NCI-H446 treated with DMSO at 0.1 percent for 48 hours (cell line): ENCODE data around the gene DTNA.

Source experiments
- DNase-seq: peaks from one replicate; lab custom pipeline; 2025; lab: John Stamatoyannopoulos, UW

Gene DTNA

DNA sequence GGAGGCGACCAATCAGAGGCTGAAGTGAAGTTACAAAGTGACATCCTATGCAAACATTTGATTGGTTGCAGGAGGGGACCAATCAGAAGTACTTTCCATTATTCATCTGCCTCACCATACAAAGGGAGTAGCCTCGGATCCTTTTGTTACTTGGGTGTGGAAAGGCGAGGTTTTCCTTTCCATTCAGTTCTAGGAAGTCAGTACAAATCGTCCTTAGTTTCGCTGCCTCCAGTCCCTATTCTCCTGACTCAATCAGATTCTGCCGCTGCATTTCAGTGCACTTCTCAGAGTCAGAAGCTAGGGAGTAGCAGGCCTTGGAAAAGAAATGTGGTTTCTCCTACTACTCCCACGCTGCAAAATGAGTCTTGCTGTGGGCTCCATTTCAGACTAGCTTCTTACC is 149.4 kb downstream of the DTNA start:
- no peak for DNase-seq

DNA sequence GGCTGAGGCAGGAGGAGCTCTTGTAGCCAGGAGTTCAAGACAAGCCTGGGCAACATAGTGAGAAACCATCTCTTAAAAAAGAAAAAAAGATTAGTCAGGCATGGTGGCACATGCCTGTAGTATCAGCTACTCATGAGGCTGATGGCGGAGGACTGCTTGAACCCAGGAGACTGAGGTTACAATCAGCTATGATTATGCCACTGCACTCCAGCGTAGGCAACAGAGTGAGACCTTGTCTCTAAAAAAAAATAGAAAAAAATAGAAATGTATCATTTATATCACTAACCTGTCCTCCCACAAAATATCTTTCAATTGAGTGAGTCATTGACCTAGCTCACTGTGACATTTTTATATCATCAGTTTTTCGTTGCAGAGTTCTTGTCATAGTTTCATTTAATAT is 152.5 kb downstream of the DTNA start:
- DNase-seq = no peak

DNA sequence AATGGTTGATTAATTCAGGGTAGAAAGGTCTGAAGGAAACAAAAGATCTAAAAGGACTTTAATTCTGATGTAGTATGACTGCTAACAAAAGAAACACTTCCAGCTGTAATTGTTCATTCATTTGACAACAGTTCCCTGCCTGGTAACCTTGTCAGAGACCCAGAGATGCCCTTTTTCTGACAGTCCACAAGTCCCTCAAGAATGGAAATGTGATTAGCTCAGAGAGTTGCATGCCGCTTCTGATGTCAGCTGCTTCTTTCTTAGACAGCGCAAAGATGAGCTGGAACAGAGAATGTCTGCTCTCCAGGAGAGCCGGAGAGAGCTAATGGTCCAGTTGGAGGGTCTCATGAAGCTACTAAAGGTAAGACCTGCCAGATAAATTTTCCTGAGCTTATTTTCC is 153.6 kb downstream of the DTNA start:
- no peak for DNase-seq

DNA sequence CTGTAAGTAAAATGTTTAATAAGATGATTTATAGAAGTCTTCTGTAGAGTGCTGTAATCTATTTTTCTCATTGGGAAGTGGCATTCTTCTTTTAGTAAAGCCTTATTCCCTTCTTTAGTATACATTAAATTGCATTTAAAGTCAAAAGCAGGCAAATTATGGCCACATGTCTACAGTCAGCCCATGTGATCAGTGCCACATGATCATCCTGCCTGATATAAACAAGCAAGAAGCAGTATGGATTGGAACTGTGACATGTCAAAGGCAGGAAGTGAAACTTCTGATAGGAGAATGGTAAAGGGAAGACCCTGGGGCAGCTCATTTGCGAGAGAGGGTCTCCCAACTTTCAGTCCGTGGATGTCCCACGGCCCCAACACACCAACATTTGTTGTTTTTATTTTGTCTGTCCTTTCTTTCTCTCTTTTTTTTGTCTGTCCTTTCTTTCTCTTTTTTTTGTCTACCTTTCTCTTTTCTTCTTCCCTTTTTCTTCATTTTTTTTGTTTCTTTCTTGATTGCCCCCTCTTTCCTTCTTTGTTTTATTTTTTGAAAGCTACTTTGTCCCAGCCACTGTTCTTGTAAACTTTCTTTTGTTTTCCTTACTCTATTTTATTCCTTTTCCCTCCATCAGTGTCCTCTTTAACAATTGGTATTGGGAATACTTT is 154.9 kb downstream of the DTNA start:
- DNase-seq = no peak

DNA sequence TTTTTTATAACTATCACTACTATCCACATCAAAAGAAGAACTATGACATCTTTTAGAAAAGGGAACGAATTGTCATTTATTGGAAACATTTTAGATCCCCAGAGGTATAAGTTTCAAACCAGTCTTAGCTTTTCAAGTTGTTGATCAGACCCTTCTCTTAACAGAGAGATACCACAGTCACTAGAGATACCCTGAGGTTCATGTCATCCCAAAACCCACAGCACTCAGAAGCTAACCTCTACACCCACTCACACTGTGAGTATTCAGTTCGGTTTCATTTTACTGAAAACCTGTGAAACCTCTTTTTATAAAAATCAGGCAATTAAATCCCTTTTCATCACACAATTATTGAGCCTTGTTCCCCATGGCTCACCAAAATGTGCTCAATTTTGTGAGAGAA is 156.2 kb downstream of the DTNA start:
- DNase-seq = no peak

DNA sequence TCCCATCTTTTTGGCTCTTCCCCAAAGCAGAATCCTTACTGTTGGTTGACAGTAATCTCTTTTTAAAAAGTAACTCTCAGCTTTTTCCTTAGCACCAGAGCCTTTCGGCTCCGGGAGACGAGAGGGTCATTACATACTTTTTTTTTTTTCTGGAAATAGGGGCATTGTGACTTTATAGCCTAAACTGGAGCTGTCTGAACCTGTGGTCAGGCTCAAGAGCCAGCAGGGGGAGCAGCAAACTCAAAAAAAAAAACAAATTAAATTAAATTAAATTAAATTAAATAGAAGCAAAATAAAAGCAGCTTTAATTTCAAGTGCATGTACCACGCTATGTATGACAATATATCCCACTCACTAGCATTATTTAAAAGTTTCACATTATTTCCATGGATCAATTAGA is 156.6 kb downstream of the DTNA start:
- DNase-seq = no peak

DNA sequence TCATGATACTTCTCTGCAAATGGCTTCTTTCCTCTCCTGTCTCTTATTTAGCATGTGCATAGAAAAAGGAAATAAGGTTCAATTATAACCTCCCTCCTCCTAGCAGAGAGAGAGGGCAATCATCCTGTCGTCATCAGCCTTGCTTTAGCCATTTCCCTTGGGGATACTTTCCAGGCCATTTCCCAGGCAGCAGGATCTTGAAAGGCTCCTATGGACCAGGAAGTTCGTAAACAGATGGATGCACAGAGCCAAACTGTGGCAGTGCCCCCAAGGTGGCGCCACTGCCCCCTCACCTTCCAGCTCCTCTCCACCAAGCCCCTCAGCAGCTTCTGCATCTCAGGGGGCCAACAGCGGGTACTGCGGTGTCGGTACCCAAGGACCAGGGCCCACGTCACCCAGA is 157.4 kb downstream of the DTNA start:
- DNase-seq = peak; percentile 2

DNA sequence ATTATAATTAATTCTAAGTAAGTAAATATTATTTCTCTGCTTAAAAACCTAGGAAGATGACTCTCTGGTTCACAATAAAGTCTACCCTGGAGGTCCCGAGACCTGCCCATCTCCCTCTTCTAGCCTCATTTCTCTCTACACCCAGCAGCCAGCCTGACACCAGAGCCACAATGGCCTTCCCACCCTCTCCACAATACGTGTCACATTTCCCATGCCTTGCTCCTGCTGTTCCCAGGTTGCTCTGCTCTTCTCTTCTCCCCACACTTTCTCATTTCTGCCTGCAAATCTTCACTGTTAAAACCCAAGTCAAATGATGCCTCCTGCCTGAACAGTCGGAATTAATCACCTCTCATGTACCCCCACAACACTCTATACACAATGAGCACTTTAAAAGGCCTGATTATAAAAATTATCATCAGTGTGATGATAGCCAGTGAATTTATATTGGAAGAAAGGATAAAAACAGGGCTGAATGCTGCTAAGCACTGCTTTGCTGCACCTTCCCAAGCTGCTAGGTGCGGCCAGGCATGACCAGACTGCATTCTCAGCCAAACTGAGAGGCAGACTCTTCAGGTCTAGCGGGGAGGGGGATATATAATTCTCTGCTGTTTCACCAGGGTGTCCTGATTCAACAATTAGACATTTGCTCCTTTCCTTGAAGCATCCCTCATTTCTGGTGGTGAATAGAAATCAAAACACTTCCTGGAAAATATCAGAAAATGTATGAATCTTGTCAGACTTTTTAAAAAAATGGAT is 160.6 kb downstream of the DTNA start:
- no peak for DNase-seq

DNA sequence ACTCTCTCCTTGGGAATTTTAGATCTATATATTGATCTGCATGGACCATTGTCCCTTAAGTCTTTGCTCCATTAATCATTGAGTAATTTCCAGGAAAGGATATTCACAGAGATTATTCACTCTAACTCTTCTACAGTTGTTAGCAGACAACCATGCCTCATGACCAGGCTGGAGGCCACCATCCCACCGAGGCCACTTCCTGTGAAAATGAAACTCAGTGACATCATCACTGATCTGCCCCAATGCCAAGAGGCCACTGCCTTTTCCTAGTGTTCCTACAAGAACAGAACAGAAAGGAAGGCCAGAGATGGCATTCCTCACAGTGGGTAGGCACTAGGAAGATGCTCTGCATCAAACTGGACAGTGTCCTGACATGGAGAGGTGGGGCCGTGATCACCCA is 161.3 kb downstream of the DTNA start:
- no peak for DNase-seq

DNA sequence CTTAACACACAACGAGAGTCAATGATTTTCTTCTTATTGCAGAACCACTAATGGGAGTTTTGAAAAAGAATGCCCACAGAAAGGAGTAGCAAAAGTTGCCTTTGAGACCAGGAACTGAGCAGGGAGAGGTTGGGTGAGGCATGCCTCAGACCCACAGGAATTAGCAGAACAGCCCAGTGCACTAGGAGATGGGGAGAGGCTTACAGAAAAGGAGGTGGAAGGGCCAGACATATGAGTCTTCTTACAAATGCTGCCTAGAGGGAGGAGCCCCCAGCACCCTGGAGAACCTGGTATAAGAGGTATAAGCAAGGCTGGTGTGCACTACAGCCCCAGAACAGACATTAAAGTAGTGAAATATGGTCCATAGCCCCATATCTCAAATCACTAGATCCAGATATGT is 162.0 kb downstream of the DTNA start:
- DNase-seq = no peak

DNA sequence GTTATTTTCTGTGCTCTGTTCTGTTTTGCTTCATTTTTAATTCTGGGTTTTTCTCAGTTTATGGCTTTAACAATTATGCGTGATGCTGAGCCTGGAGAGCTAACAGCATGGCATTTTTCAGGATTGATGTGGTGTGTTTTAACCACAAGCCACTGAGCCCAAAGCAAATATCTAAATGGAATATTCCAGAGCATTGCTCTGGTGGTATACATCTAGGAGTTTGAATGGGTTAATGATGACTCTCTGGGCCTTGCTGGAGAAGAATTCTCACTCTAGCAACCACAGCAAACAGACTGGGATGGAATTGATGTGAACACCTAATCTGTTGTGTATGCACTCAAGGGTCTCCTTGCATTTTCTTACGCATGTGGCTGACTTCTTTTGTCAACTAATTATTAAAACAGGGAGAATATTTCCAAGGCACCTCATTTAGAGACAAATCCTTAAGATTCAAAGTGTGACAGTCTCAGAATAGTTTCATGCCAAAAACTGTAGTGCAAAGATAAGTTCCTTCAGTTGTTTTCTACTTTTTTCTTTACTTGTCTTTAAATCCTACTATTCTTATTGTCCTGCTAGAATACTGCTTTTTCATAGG is 164.0 kb downstream of the DTNA start:
- no peak for DNase-seq

DNA sequence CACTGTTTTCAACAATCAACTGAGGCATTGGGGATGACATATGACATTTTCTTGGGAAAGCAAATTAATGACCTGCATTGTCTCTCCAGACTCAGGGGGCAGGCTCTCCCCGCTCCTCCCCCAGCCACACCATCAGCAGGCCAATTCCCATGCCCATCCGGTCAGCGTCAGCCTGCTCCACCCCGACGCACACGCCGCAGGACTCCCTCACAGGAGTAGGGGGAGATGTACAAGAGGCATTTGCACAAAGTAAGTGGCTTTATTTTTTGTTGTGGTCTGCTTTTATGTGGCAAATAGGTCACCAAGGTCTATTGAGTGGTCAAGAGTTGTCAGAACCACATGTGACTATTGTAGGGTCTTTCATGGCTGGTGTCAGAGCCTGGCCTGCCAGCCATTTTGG is 165.1 kb downstream of the DTNA start:
- no peak for DNase-seq

DNA sequence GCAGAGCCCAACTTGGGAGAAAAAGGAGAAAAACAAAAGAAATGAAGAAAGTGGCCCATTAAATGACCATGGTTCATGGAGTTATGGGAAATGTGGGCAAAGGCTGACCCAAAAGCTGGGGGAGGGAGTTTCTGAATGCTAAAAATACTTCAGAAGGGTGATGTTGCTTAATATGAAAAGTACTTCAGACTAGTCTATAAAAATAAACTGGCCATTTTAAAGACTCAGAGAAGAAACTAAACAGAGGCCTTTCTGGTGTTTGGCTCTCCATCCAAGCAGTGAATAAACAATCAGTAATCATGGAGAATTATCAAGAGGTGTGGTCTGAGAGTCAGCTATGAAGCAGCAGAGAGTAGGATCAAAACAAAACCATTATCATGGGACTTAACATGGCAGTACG is 170.3 kb downstream of the DTNA start:
- DNase-seq = no peak

DNA sequence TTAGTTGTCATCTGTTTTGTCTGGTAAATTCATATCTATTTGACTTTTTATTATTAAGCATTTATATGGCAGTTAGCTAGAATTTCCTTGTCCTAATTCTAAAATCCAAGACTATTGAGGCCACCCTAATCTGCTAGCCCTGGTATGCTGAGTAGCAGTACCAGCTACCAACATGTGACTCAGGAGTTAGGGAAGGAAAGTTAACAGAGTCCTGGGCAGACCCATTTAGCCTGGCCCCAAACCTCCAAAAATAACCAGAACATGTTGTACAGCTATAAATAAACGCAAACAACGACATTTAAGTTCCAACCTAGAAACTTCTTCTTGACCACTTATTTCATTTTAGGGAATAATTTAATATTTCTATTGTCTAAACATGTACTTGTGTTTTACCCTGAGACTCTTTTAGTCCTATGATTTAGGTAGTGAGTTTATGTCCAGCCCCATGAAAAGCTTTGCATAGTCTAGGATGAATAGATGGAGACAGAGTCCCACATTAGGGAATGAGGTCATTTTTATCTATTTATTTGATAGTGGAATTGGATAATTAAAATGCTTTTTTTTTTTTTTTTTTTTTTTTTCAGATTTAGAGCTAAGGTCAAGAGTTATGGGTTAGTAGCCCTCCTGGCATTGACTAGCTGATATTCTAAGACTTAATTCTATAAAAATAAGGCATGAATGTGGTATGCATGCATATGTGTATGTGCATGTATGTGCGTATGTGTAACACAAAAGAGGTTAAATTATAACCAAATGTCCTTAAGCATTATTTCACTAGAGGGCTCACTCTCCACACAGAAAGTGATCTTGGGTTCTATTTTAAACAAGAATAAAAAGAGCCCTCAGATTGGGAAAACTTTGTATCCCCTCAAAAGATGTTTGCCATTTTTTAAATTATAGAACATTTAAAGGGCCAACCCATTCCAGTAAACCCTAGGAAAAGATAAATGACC is 171.1 kb downstream of the DTNA start:
- no peak for DNase-seq

DNA sequence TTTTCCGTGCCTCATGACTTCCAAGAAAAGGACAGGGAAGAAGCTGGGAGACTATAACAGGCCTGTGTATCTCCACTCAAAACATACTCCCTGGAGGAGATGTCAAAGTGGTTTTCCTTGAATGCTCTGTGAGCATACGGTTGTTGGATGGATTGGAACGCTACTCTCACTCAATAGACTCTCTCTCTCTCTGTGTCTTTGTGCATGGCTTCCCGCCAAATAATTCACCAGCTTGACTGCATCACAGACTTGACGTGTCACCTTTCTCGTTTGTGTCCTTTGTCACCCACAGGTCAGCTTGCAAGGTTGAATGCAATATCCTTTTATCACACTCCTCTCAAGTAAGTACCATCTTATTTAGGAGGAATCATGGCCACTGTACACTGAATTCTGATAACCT is 174.3 kb downstream of the DTNA start:
- no peak for DNase-seq

DNA sequence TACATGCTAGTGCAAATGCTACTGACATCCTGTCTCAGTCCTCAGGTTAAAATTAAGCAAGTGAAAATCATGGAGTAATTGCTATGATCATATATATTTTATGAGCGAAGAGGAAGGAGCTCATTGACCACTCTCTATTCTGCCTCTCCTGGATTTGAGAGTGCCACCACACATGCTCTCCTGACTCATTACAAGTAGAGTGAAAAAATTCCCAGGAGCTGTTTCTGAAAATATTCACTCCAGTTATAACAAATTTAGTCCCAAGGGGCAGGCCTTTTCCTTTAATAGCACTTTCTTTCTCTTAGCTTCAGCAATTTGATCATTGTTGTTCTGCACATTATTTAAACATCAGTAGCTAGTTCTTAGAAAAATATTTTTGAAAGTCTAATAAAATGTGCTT is 176.1 kb downstream of the DTNA start:
- DNase-seq = no peak

DNA sequence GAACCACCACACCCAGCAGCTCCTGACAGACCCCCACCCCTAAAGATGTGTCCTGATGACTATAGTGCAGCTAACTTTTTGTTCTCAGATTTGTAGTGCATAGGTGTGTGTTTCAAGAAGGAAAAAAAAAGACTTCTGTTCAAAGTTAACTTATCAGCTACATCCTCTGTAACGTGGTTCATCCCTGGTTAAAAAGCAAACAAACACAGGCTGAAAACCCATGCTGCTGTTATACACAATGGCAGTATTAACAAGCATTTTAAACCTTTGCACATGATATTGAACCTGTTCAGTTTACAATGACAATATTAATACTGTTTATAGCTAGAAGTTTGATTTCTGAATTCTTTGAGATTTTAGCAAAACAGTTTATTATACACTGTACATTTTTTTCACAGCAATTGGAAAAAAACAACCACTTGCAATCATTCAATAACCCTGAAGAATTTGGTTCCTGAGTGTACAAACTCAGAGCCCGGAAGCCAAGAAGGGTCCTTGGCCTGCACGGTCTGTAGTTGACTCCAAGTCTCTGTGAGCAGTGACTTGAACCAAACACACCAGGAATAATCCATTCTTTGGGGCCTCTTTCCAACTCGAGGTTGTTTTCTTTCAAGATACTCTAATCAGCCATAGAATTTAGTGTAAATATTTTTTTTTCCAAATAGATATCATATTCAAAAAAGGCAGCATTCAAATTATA is 177.9 kb downstream of the DTNA start:
- DNase-seq = no peak

DNA sequence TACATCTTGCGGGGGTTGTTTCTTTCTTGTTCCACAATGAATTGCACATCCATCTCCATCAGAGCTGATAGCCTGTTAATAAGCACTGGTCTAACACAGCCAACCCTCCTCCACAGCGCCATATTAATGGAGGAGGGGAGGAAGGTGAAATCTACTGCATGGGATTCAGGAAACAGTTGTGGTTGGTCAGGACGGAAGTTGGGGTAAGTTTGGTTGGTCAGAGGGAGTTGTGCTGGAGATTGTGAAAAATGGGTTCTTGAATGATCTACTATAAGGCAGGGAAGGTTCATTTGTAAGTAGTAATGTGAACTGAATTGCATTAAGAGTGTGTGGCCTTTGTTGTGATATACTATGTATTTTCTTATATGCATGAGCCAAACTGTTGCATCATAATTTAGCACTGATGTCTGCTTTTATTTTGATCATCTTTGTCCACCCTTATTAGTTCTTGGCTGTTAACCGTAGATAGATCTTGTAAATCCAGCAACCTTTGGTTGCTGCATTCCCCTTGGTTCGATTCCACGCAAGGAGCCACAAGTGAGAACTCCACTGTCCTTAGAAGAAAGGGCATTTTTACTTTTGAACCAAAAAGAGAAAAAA is 180.5 kb downstream of the DTNA start:
- no peak for DNase-seq

DNA sequence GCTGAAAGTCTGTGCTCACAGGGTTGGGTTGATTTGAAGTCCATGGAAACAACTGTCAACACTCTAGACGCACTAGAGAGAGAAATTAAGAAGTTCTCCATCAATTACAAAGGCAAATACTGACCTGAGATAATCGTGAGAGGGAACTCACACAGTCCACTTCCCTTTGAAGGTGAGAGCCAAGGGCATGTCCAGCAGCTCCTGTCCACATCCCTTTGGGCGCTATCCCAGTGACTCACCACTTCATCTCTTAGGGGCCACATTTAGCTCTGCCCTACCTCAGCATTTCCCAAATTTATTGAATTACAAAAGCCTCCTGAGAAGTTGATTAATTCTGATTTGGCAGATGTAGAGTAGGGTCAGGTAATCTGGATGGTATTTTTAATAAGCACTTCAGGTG is 182.3 kb downstream of the DTNA start:
- no peak for DNase-seq

DNA sequence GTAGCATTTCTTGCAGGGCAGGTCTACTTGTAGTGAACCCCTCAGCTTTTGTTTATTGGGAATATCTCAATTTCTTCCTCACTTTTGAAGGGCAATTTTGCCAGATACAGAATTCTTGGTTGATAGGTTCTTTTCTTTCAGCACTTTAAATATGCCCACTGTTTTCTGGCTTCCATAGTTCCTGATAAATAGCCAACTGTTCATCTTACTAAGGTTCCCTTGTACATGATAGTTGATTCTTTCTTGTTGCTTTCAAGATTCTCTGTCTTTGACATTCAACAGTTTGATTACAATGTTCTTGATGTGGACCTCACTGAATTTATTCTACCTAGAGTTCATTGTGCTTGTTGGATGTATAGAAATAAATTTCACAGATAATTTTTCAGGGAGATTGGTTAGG is 183.1 kb downstream of the DTNA start:
- no peak for DNase-seq

DNA sequence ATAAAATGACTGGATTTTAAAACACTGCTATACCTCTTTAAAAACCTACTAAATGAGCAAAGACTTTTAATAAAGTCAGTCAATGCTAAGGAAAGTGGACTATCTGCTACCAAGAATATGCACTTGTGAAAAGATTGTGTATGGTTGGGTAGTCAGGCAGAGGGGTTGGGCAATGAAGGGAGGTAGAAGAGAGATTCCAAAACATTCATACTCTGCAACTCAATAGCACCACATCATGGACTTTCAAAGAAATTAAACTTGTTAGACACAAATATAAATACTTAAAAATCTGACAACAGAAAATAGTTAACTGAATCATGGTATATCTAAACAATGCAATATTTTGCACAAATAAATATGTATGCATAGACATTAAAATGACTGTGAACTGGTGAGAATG is 191.2 kb downstream of the DTNA start:
- DNase-seq = no peak
